Left lung (tissue), 10 donors: ENCODE measurements around the gene DOCK3. TPM values are rescaled to one million over a fixed set of nuclear protein-coding genes. Genes with fewer than 3 reads are reported as not detected.
A peak's percentile ranks its signal among the peaks of the same experiment; 100 is the strongest.
"Not testable (repeated sequence)": the region's sequence is repeated elsewhere in the genome, so short reads cannot be mapped to it uniquely, and the experiment has no call there.

ENCODE experiments used
- ATAC-seq: fragments of 200-7000 bp; cut with Tn5 transposase; one replicate; pipeline ENCODE4 v1.9.1; 2020; ENCODE audit warnings: moderate library complexity
- DNase-seq, 4 donors: peaks; one replicate each; pipeline ENCODE4 v3.0.0-alpha.2; 2013 to 2020
- H3K27ac ChIP-seq, 2 donors: fragments of 200-600 bp; sonication (generic) in 1 of 2; one replicate each; pipeline versions ENCODE4 v1.5.0 to v1.8.0; 2020 to 2021
- H3K27me3 ChIP-seq, 2 donors: fragments of 200-600 bp; sonication (generic) in 1 of 2; one replicate each; pipeline versions ENCODE4 v1.5.0 to v1.8.0; 2020 to 2021
- H3K36me3 ChIP-seq, 2 donors: fragments of 200-600 bp; sonication (generic) in 1 of 2; one replicate each; pipeline versions ENCODE4 v1.5.0 to v1.8.0; 2020 to 2021
- H3K4me1 ChIP-seq, 2 donors: fragments of 200-600 bp; one replicate each; pipeline ENCODE4 v1.8.0; 2021
- H3K4me3 ChIP-seq, 2 donors: fragments of 200-600 bp; sonication (generic) in 1 of 2; one replicate each; pipeline versions ENCODE4 v1.5.0 to v1.8.0; 2020 to 2021; ENCODE audit warnings: mild to moderate bottlenecking in 1 of 2
- H3K9me3 ChIP-seq, 2 donors: fragments of 200-600 bp; sonication (generic) in 1 of 2; one replicate each; pipeline versions ENCODE4 v1.5.0 to v1.8.0; 2020 to 2021
- intact Hi-C, 2 donors: fragments of 100-400 bp; cut with DNase I; formaldehyde crosslinking; loops; one replicate each; pipeline versions ENCODE4 v1.11.2 to v1.14.2; 2022
- polyA plus RNA-seq, 6 donors: library from polyadenylated mRNA; unstranded; fragments of 120-200 nt; gene quantifications; one replicate each; pipeline ENCODE4 v1.2.1, GENCODE V29; 2013; ENCODE audit not compliant: insufficient read length in 6 of 6
- total RNA-seq, 2 donors: library from RNA; stranded (reverse); fragmentation: NEBNext Ultra II Directional; extraction: Animal tissue kit (Norgen Biotek cat#: 25700); gene quantifications; one replicate each; pipeline ENCODE4 v1.2.1, GENCODE V29; 2021
- TF ChIP-seq, protein P1 (sequence below), 2 donors: fragments of 200-600 bp; sonication (generic) in 1 of 2; IDR thresholded peaks; one replicate each; pipeline versions ENCODE4 v1.5.0 to v1.8.0; 2021; ENCODE audit warnings: antibody characterized with exemption in 2 of 2
- donor health status: DM: no; HTN: yes; CAD: no.
- donor health status: DM: no; HTN: no; CAD: no.

The DOCK3 gene
- total and polyA plus RNA-seq, 8 donors, result 0.34 to 2.2 (median 1.8) TPM

DNA sequence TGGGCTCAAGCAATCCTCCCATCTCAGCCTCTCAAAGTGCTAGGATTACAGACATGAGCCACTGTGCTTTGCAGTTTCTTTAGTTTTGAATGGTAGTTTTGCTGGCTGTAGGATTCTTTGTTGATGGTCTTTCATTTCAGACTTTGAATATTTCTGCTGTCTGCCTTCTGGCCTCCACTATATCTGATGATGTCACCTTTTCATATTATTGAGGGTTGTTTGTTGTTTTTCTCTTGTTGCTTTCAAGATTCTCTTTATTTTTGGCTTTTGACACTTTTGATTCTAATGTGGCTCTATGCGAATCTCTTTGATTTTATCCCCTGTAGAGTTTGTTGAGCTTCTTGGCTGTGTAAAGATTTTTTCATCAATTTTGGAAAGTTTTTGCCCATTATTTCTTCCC is 631.4 kb downstream of the DOCK3 start:
- H3K9me3 ChIP-seq, result peaks cover 0 to 18% of the 10 kb centered on the region in 2 donors
- no peak for DNase-seq
- no peak overlapping the region for H3K27ac ChIP-seq
- no peaks in the 10 kb centered on the region for H3K4me1 ChIP-seq
- ATAC-seq, result no peak
- no peaks in the 10 kb centered on the region for H3K36me3 ChIP-seq
- no peaks in the 10 kb centered on the region for H3K27me3 ChIP-seq
- TF ChIP-seq, protein P1, sequence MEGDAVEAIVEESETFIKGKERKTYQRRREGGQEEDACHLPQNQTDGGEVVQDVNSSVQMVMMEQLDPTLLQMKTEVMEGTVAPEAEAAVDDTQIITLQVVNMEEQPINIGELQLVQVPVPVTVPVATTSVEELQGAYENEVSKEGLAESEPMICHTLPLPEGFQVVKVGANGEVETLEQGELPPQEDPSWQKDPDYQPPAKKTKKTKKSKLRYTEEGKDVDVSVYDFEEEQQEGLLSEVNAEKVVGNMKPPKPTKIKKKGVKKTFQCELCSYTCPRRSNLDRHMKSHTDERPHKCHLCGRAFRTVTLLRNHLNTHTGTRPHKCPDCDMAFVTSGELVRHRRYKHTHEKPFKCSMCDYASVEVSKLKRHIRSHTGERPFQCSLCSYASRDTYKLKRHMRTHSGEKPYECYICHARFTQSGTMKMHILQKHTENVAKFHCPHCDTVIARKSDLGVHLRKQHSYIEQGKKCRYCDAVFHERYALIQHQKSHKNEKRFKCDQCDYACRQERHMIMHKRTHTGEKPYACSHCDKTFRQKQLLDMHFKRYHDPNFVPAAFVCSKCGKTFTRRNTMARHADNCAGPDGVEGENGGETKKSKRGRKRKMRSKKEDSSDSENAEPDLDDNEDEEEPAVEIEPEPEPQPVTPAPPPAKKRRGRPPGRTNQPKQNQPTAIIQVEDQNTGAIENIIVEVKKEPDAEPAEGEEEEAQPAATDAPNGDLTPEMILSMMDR (IDR thresholded peaks at IDR 0.05), result no peak
- intact Hi-C loops, result no loop called here
- no peak overlapping the region for H3K4me3 ChIP-seq

DNA sequence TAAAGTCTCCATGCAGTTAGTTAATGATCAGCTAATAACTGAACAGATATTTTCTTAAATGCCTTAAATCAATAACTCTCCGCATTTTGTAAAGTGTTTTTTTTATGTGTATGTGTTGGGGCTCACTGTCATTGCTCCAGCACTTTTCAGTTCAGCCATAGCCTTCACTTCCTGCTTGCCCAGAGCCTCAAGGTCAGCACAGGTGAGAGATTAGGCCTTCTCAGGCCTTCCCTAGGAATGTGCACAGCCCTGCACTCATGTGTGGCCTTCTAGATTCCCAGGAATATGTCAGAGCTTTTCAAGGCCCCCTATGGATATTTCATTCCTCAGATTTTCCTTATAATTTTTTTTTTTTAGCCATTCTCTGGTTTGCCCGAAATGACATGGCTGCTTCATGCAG is 632.7 kb downstream of the DOCK3 start:
- TF ChIP-seq, protein P1 (IDR thresholded peaks at IDR 0.05), result no peak
- H3K4me3 ChIP-seq, result no peak overlapping the region
- intact Hi-C loops, result no loop called here
- H3K27ac ChIP-seq, result no peak overlapping the region
- peaks cover 0 to 6% of the 10 kb centered on the region in 2 donors for H3K9me3 ChIP-seq
- H3K4me1 ChIP-seq, result no peaks in the 10 kb centered on the region
- no peak for ATAC-seq
- no peaks in the 10 kb centered on the region for H3K27me3 ChIP-seq
- no peaks in the 10 kb centered on the region for H3K36me3 ChIP-seq
- no peak for DNase-seq

DNA sequence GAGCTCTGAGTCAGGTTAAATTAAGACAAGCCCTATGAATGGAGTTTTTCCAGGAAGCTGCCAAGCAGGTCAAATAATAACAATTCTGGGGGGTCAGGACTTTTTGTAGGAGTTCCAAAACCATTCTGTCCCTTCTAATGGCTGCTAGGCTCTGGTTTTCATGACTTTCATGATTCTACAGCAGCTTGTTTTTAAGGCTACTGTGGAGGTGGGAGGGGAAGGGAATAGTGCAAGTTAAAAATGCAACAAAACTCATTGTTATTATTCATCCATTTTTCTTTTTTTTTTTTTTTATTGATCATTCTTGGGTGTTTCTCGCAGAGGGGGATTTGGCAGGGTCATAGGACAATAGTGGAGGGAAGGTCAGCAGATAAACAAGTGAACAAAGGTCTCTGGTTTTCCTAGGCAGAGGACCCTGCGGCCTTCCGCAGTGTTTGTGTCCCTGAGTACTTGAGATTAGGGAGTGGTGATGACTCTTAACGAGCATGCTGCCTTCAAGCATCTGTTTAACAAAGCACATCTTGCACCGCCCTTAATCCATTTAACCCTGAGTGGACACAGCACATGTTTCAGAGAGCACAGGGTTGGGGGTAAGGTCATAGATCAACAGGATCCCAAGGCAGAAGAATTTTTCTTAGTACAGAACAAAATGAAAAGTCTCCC is 633.3 kb downstream of the DOCK3 start:
- H3K4me1 ChIP-seq, H3K27ac ChIP-seq, H3K27me3 ChIP-seq, ATAC-seq, H3K36me3 ChIP-seq, DNase-seq, H3K9me3 ChIP-seq, intact Hi-C loops, H3K4me3 ChIP-seq: not testable (repeated sequence)

GRCh38 chr3:51311055-51311454 is 636.3 kb downstream of the DOCK3 start:
- Histone ChIP-seq H3K27me3 (no peaks in the 10 kb centered on the region), H3K9me3 (peaks cover 0 to 5% of the 10 kb centered on the region in 2 donors), H3K27ac (no peak overlapping the region), H3K36me3 (no peaks in the 10 kb centered on the region), H3K4me3 (no peak overlapping the region), H3K4me1 (no peaks in the 10 kb centered on the region)
- TF ChIP-seq, protein P1 (IDR thresholded peaks at IDR 0.05), result peak; percentile 16 to 22
- ATAC-seq, result peak; percentile 49
- peak in 2 of 4 donors; percentile 5 to 13 for DNase-seq
- intact Hi-C loops, result no loop called here

DNA sequence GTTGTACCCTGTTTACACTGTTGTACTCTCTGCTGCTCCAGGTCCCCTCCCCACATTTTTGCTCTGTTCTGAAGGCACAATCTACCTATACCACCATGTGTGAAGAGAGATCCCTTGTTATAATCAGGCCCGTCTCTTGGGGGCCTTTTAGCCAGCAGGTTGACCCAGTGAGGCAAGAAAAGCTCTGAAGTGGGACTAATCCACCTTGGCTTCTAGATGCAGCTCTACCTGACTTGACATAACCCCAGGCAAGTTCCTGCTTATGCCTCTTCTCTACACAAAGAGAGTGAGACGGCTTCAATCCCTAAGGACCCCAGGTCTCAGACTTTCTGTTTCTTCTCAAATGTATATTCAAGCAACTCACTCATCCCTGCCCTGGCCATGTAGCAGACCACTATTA is 653.5 kb downstream of the DOCK3 start:
- no peak for DNase-seq
- H3K27me3 ChIP-seq, result no peaks in the 10 kb centered on the region
- H3K4me1 ChIP-seq, result no peaks in the 10 kb centered on the region
- intact Hi-C loops, result no loop called here
- H3K36me3 ChIP-seq, result no peaks in the 10 kb centered on the region
- no peaks in the 10 kb centered on the region for H3K9me3 ChIP-seq
- ATAC-seq, result no peak
- TF ChIP-seq, protein P1 (IDR thresholded peaks at IDR 0.05), result no peak
- H3K27ac ChIP-seq, result no peak overlapping the region
- no peak overlapping the region for H3K4me3 ChIP-seq

DNA sequence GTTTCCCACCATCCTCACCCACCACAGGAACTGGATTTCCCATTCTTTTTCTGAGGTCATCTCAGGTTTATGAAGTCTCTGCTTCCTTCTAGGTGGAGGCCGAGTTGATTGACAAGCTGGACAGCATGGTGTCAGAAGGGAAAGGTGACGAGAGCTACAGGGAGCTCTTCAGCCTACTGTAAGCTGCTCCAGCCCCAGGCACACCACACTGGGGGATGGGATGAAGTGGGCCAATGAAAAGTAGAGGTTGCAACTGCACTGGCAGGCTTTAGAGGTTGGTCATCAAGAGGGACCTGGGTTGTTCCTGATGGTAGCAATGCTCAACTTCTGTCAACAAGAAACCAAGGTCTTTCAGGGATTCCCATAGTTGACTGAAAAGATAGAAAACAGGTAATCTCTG is 655.3 kb downstream of the DOCK3 start:
- no peaks in the 10 kb centered on the region for H3K36me3 ChIP-seq
- no peaks in the 10 kb centered on the region for H3K27me3 ChIP-seq
- no peaks in the 10 kb centered on the region for H3K9me3 ChIP-seq
- no peak for ATAC-seq
- H3K27ac ChIP-seq, result no peak overlapping the region
- no peak overlapping the region for H3K4me3 ChIP-seq
- intact Hi-C loops, result no loop called here
- H3K4me1 ChIP-seq, result no peaks in the 10 kb centered on the region
- no peak for DNase-seq
- TF ChIP-seq, protein P1 (IDR thresholded peaks at IDR 0.05), result no peak
